SK-N-SH (cell line): ENCODE measurements around the gene SVOP.

Source experiments
- CTCF ChIP-seq: fragments of 200-600 bp; sonication (generic); IDR thresholded peaks from 2 replicates; pipeline ENCODE4 v1.6.1; 2017; ENCODE audit warnings: antibody characterized with exemption, mild to moderate bottlenecking, moderate library complexity
- EP300 ChIP-seq, 2 experiments: IDR thresholded peaks; 2 replicates each; pipeline versions ENCODE4 v1.4.0 to v1.6.1; 2012; ENCODE audit warnings: borderline replicate concordance in 1 of 2, low read depth in 1 of 2, low read length in 1 of 2
- EZH2phosphoT487 ChIP-seq: fragments of 200-600 bp; sonication (generic); IDR thresholded peaks from 2 replicates; pipeline ENCODE4 v1.6.1; 2017; ENCODE audit warnings: low read depth, mixed run types, mild to moderate bottlenecking, antibody characterized with exemption, moderate library complexity, borderline replicate concordance
- FOXM1 ChIP-seq: IDR thresholded peaks from 2 replicates; pipeline ENCODE4 v1.4.0; 2012; ENCODE audit warnings: low read depth, mild to moderate bottlenecking
- GATA2 ChIP-seq: sonication (generic); formaldehyde crosslinking; IDR thresholded peaks from 2 replicates; pipeline ENCODE4 v1.5.0; 2020; ENCODE audit warnings: mild to moderate bottlenecking, missing genetic modification reagents
- NRF1 ChIP-seq: IDR thresholded peaks from 2 replicates; pipeline ENCODE4 v1.6.1; 2012; ENCODE audit warnings: low read depth, mild to moderate bottlenecking, low read length
- RCOR1 ChIP-seq: fragments of 150-350 bp; IDR thresholded peaks from 2 replicates; pipeline ENCODE4 v1.6.1; 2017; ENCODE audit warnings: antibody characterized with exemption, low read length
- REST ChIP-seq: IDR thresholded peaks from 2 replicates; pipeline ENCODE4 v1.6.1; 2012; ENCODE audit warnings: mild to moderate bottlenecking, low read depth, low read length, moderate library complexity
- SIN3A ChIP-seq: IDR thresholded peaks from 2 replicates; pipeline ENCODE4 v1.6.1; 2012; ENCODE audit warnings: low read depth, mild to moderate bottlenecking, low read length, moderate library complexity, borderline replicate concordance
- TAF1 ChIP-seq: IDR thresholded peaks from 2 replicates; pipeline ENCODE4 v1.6.1; 2012; ENCODE audit warnings: low read depth, mild to moderate bottlenecking, low read length, moderate library complexity, borderline replicate concordance
- TCF12 ChIP-seq: IDR thresholded peaks from 2 replicates; pipeline ENCODE4 v1.4.0; 2012
- USF1 ChIP-seq: IDR thresholded peaks from 2 replicates; pipeline ENCODE4 v1.4.0; 2012; ENCODE audit warnings: low read depth, borderline replicate concordance

- TF ChIP-seq NRF1, result no peak
- no peak for TF ChIP-seq EZH2phosphoT487
- TF ChIP-seq TAF1, result no peak
- no peak for TF ChIP-seq CTCF
- TF ChIP-seq GATA2 (CRISPR knock-in tag), result no peak
- no peak for TF ChIP-seq SIN3A
- TF ChIP-seq REST, result no peak
- no peak for TF ChIP-seq RCOR1
- no peak for TF ChIP-seq USF1
- TF ChIP-seq FOXM1, result no peak
- TF ChIP-seq EP300 (IDR thresholded peaks at IDR 0.05; ENCODE audit: borderline replicate concordance in 1 of 2, low read depth in 1 of 2, low read length in 1 of 2), result no peak
- no peak for TF ChIP-seq TCF12
These were observed 73.8 kb downstream of the SVOP start for GRCh38 chr12:108947097-108947496.
